H1 (cell line): ENCODE results near the gene OR5AC2. TPM values are rescaled to one million over a fixed set of nuclear protein-coding genes. Genes with fewer than 3 reads are reported as not detected.

Source experiments
- CHD1 ChIP-seq: IDR thresholded peaks from 2 replicates; pipeline ENCODE4 v1.6.1; 2012; ENCODE audit warnings: low read depth, low read length, improper control_type of control experiment
- CREB1 ChIP-seq: IDR thresholded peaks from 2 replicates; pipeline ENCODE4 v1.6.1; 2012; ENCODE audit warnings: inconsistent platforms
- EGR1 ChIP-seq: IDR thresholded peaks from 2 replicates; pipeline ENCODE4 v1.6.1; 2011; ENCODE audit warnings: low read depth, low read length, borderline replicate concordance
- HDAC2 ChIP-seq, 2 experiments: fragments of 300-600 bp in 1 of 2; sonication (generic) in 1 of 2; IDR thresholded peaks; 2 replicates each; pipeline ENCODE4 v1.6.1; 2011 to 2012; ENCODE audit warnings: low read depth in 2 of 2, low read length in 2 of 2, mild to moderate bottlenecking in 2 of 2, moderate library complexity in 2 of 2, borderline replicate concordance in 1 of 2, inconsistent platforms in 1 of 2
- SP1 ChIP-seq: IDR thresholded peaks from 2 replicates; pipeline ENCODE4 v1.6.1; 2011; ENCODE audit warnings: low read depth, low read length
- polyA plus RNA-seq, 7 experiments: library from polyadenylated mRNA; depleted of rRNA in 3 of 7; stranded (reverse) in 5 of 7; unstranded in 2 of 7; fragments of >200 nt in 5 of 7; fragments of 200-250 nt in 2 of 7; gene quantifications; 1 replicate in 5 of 7; 2 replicates in 1 of 7; 4 replicates in 1 of 7; pipeline versions ENCODE4 v1.2.1 to v1.2.3, GENCODE V29; 2011 to 2013; ENCODE audit warnings: missing spikeins in 2 of 7, mixed read lengths in 2 of 7
- total RNA-seq: library from RNA; stranded (reverse); fragmentation: NEBNext Ultra II Directional; extraction: Animal tissue kit (Norgen Biotek cat#: 25700); gene quantifications from 2 replicates; pipeline ENCODE4 v1.2.1, GENCODE V29; 2021

OR5AC2 gene
- total and polyA plus RNA-seq, 2 of the 8 experiments (the other 6 are each of a cell fraction or from before 2014, with no cell fraction given), result not detected

- no peak for TF ChIP-seq HDAC2 (IDR thresholded peaks at IDR 0.05; ENCODE audit: borderline replicate concordance in 1 of 2, low read depth in 2 of 2, low read length in 2 of 2)
- TF ChIP-seq SP1, result no peak
- no peak for TF ChIP-seq CREB1
- TF ChIP-seq EGR1, result no peak
- no peak for TF ChIP-seq CHD1
Observed at GRCh38 chr3:98086873-98087272, at the start of gene OR5AC2 (continued).
